ENCODE results near the gene MEI1. TPM values are rescaled to one million over a fixed set of nuclear protein-coding genes. Genes with fewer than 3 reads are reported as not detected.

MEI1 gene
- total RNA-seq, 1 experiment from 2014 or later, result 0.18 TPM

DNA sequence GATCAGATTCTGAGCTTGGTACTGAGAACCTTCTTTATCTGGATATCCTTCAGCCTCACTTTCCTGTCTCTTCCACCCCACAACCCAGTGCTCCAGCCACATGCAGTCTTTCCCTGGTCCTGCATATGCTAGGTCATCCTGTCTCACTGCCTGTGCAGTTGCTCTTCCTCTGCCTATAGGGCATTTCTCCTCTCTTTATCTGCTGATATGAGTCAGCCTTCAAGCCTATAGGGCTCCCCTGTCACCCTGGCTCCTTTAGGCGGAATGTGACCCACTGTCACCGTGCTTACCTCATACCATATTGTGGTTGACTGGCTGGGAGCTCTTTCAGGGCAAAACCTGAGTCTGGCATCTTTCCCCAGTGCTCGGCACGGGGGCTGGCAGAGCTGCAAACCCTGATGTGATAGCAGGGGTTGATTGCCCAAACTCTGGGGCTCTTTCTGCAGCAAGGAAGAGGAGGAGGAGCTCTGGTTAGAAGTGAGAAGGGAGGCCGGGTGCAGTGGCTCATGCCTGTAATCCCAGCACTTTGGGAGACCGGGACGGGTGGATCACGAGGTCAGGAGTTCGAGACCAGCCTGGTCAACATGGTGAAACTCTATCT, 26.3 kb downstream of the MEI1 start:
- POLR2A ChIA-PET, result no interaction called here
- TF ChIP-seq, protein P1, sequence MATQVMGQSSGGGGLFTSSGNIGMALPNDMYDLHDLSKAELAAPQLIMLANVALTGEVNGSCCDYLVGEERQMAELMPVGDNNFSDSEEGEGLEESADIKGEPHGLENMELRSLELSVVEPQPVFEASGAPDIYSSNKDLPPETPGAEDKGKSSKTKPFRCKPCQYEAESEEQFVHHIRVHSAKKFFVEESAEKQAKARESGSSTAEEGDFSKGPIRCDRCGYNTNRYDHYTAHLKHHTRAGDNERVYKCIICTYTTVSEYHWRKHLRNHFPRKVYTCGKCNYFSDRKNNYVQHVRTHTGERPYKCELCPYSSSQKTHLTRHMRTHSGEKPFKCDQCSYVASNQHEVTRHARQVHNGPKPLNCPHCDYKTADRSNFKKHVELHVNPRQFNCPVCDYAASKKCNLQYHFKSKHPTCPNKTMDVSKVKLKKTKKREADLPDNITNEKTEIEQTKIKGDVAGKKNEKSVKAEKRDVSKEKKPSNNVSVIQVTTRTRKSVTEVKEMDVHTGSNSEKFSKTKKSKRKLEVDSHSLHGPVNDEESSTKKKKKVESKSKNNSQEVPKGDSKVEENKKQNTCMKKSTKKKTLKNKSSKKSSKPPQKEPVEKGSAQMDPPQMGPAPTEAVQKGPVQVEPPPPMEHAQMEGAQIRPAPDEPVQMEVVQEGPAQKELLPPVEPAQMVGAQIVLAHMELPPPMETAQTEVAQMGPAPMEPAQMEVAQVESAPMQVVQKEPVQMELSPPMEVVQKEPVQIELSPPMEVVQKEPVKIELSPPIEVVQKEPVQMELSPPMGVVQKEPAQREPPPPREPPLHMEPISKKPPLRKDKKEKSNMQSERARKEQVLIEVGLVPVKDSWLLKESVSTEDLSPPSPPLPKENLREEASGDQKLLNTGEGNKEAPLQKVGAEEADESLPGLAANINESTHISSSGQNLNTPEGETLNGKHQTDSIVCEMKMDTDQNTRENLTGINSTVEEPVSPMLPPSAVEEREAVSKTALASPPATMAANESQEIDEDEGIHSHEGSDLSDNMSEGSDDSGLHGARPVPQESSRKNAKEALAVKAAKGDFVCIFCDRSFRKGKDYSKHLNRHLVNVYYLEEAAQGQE (IDR thresholded peaks at IDR 0.05; ENCODE audit: insufficient read depth in 1 of 2, low read depth in 2 of 2, low read length in 1 of 2), result no peak
- TF ChIP-seq TCF7L2 (IDR thresholded peaks at IDR 0.05; ENCODE audit: low read depth, low read length) (no peak), POLR2AphosphoS5 (IDR thresholded peaks at IDR 0.05; ENCODE audit: low read depth, low read length) (no peak), SIN3A (IDR thresholded peaks at IDR 0.05; ENCODE audit: borderline replicate concordance, insufficient read depth, low read depth, low read length) (no peak)
- TF ChIP-seq, protein P2, sequence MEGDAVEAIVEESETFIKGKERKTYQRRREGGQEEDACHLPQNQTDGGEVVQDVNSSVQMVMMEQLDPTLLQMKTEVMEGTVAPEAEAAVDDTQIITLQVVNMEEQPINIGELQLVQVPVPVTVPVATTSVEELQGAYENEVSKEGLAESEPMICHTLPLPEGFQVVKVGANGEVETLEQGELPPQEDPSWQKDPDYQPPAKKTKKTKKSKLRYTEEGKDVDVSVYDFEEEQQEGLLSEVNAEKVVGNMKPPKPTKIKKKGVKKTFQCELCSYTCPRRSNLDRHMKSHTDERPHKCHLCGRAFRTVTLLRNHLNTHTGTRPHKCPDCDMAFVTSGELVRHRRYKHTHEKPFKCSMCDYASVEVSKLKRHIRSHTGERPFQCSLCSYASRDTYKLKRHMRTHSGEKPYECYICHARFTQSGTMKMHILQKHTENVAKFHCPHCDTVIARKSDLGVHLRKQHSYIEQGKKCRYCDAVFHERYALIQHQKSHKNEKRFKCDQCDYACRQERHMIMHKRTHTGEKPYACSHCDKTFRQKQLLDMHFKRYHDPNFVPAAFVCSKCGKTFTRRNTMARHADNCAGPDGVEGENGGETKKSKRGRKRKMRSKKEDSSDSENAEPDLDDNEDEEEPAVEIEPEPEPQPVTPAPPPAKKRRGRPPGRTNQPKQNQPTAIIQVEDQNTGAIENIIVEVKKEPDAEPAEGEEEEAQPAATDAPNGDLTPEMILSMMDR (IDR thresholded peaks at IDR 0.05), result no peak
- CTCF ChIA-PET, result interaction anchor here (0.5 to 0.8 kb wide), 2 partner anchors 28 to 48 kb away, joined by 3 to 6 read pairs; no protein-coding TSS in a partner anchor

DNA sequence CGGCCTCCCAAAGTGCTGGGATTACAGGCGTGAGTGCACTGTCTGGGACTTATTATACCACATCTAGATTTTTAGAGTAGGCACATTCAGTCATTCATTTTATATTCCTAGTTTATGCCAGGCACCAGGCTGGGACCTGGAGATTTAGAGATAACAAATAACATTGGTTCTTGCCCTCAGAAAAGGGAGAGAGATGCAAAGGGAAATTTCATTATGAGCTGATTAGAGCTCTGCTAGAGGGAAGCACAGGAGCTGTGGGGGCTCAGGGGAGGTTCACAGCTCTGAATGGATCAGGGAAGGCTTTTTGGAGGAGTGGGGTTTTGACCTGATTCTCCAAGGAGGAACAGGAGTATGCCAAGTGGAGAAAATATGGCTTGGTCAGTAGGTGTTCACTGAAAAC, 32.3 kb downstream of the MEI1 start:
- Histone ChIP-seq H3K4me3 (ENCODE audit: low read depth in 2 of 2, low read length in 2 of 2) (no peak overlapping the region), H3K36me3 (ENCODE audit: control insufficient read depth, insufficient read depth, low read length) (no peaks in the 10 kb centered on the region), H3K27me3 (ENCODE audit: control insufficient read depth, insufficient read depth, low read length) (no peaks in the 10 kb centered on the region), H3K4me1 (ENCODE audit: control insufficient read depth, insufficient read depth, low read length) (no peaks in the 10 kb centered on the region), H3K9me3 (ENCODE audit: control insufficient read depth, insufficient read depth, low read depth, low read length) (no peaks in the 10 kb centered on the region), H3K27ac (ENCODE audit: low read length) (no peak overlapping the region)
- ATAC-seq (no peak), DNase-seq (ENCODE audit: low read depth, low spot score) (no peak)
- intact Hi-C loops (cut with micrococcal nuclease; ENCODE audit: unreplicated experiment) (no loop called here), in situ Hi-C loops (cut with HindIII; ENCODE audit: low pct_unique_long_range_greater_than_20kb, low sequenced_read_pairs) (no loop called here)
- TF ChIP-seq POLR2AphosphoS5 (IDR thresholded peaks at IDR 0.05; ENCODE audit: low read depth, low read length) (no peak), TCF7L2 (IDR thresholded peaks at IDR 0.05; ENCODE audit: low read depth, low read length) (no peak), SIN3A (IDR thresholded peaks at IDR 0.05; ENCODE audit: borderline replicate concordance, insufficient read depth, low read depth, low read length) (no peak)
- TF ChIP-seq, protein P2 (IDR thresholded peaks at IDR 0.05), result no peak
- TF ChIP-seq, protein P1 (IDR thresholded peaks at IDR 0.05; ENCODE audit: insufficient read depth in 1 of 2, low read depth in 2 of 2, low read length in 1 of 2), result no peak
- ChIA-PET POLR2A (no interaction called here), CTCF (no interaction called here)
- BruUV-seq (replicated peaks), result no TSS peak

More for the DNA sequence above, 26.3 kb downstream of the MEI1 start:
- Histone ChIP-seq H3K36me3 (ENCODE audit: control insufficient read depth, insufficient read depth, low read length) (no peaks in the 10 kb centered on the region), H3K27me3 (ENCODE audit: control insufficient read depth, insufficient read depth, low read length) (no peaks in the 10 kb centered on the region), H3K4me3 (ENCODE audit: low read depth in 2 of 2, low read length in 2 of 2) (no peak overlapping the region), H3K27ac (ENCODE audit: low read length) (no peak overlapping the region), H3K9me3 (ENCODE audit: control insufficient read depth, insufficient read depth, low read depth, low read length) (no peaks in the 10 kb centered on the region), H3K4me1 (ENCODE audit: control insufficient read depth, insufficient read depth, low read length) (no peaks in the 10 kb centered on the region)
- no TSS peak for BruUV-seq (replicated peaks)
- in situ Hi-C loops (cut with HindIII; ENCODE audit: low pct_unique_long_range_greater_than_20kb, low sequenced_read_pairs) (no loop called here), intact Hi-C loops (cut with micrococcal nuclease; ENCODE audit: unreplicated experiment) (no loop called here)
- ATAC-seq, result peak; percentile 56; the same call in 1 of the 2 replicates
- DNase-seq (ENCODE audit: low read depth, low spot score), result no peak

Data from Panc1 (cell line).